Naive thymus-derived CD4-positive, alpha-beta T cell (primary cell): Measurements from ENCODE around the gene EEF2KMT. TPM values are rescaled to one million over a fixed set of nuclear protein-coding genes. Genes with fewer than 3 reads are reported as not detected.
"Not testable (repeated sequence)": the region's sequence is repeated elsewhere in the genome, so short reads cannot be mapped to it uniquely, and the experiment has no call there.

ENCODE experiments used
- ATAC-seq: fragments of 150-1000 bp; cut with Tn5 transposase; 2 replicates; pipeline ENCODE4 v1.10.0; 2021; ENCODE audit warnings: mild to moderate bottlenecking, moderate library complexity
- CTCF ChIA-PET: fragments of 350-600 bp; sonication (Branson Sonifier 250); formaldehyde crosslinking; loops from one replicate; lab custom pipeline; 2021; ENCODE audit warnings: antibody characterized with exemption; lab: Charles Lee
- POLR2A ChIA-PET: fragments of 350-600 bp; sonication (Branson Sonifier 250); formaldehyde crosslinking; loops from one replicate; lab custom pipeline; 2021; ENCODE audit warnings: antibody characterized with exemption, inconsistent platforms; lab: Charles Lee
- DNase-seq, 9 donors: peaks; one replicate each; pipeline versions ENCODE4 v3.0.0 to v3.0.0-alpha.2; 2020 to 2022; ENCODE audit warnings: mixed read lengths in 1 of 9
- H3K27ac ChIP-seq: one replicate; pipeline ENCODE4 v1.7.0; 2013; ENCODE audit warnings: mild to moderate bottlenecking, low read depth, low read length, moderate library complexity
- H3K27me3 ChIP-seq, 2 donors: one replicate each; pipeline ENCODE4 v1.7.0; 2013; ENCODE audit warnings: low read length in 2 of 2, mild to moderate bottlenecking in 2 of 2, moderate library complexity in 2 of 2; ENCODE audit not compliant: control insufficient read depth in 2 of 2, insufficient read depth in 2 of 2
- H3K36me3 ChIP-seq, 3 experiments: 1 replicate in 2 of 3; 2 replicates in 1 of 3; pipeline ENCODE4 v1.7.0; 2013; ENCODE audit warnings: low read length in 3 of 3, mild to moderate bottlenecking in 3 of 3, moderate library complexity in 1 of 3; ENCODE audit not compliant: insufficient read depth in 3 of 3, control insufficient read depth in 2 of 3
- H3K4me1 ChIP-seq, 2 donors: one replicate each; pipeline ENCODE4 v1.7.0; 2013; ENCODE audit warnings: low read length in 2 of 2, mild to moderate bottlenecking in 2 of 2, moderate library complexity in 1 of 2; ENCODE audit not compliant: control insufficient read depth in 2 of 2, insufficient read depth in 2 of 2
- H3K4me3 ChIP-seq: 2 replicates; pipeline ENCODE4 v1.7.0; 2013; ENCODE audit warnings: mild to moderate bottlenecking, low read length
- H3K9me3 ChIP-seq, 3 experiments: 1 replicate in 2 of 3; 2 replicates in 1 of 3; pipeline ENCODE4 v1.7.0; 2013; ENCODE audit warnings: low read length in 3 of 3; ENCODE audit not compliant: control insufficient read depth in 2 of 3
- H3K27ac Mint-ChIP-seq, 9 donors: one replicate each; pipeline ENCODE4 v1.8.0; 2020 to 2022; ENCODE audit warnings: mixed read lengths in 9 of 9, mild to moderate bottlenecking in 8 of 9, moderate library complexity in 5 of 9, inconsistent platforms in 2 of 9
- H3K27me3 Mint-ChIP-seq, 5 donors: one replicate each; pipeline ENCODE4 v1.8.0; 2021 to 2022; ENCODE audit warnings: mixed read lengths in 5 of 5, mild to moderate bottlenecking in 1 of 5
- H3K36me3 Mint-ChIP-seq, 5 donors: one replicate each; pipeline ENCODE4 v1.8.0; 2020 to 2022; ENCODE audit warnings: mixed read lengths in 5 of 5, mild to moderate bottlenecking in 3 of 5, inconsistent platforms in 1 of 5
- H3K4me1 Mint-ChIP-seq, 7 donors: one replicate each; pipeline ENCODE4 v1.8.0; 2020 to 2022; ENCODE audit warnings: mixed read lengths in 7 of 7, mild to moderate bottlenecking in 3 of 7, inconsistent platforms in 1 of 7
- H3K4me3 Mint-ChIP-seq, 10 donors: one replicate each; pipeline ENCODE4 v1.8.0; 2020 to 2022; ENCODE audit warnings: mild to moderate bottlenecking in 10 of 10, mixed read lengths in 10 of 10, moderate library complexity in 6 of 10, inconsistent platforms in 2 of 10
- H3K9me3 Mint-ChIP-seq, 11 donors: one replicate each; pipeline ENCODE4 v1.8.0; 2020 to 2022; ENCODE audit warnings: mixed read lengths in 11 of 11, mild to moderate bottlenecking in 4 of 11, inconsistent platforms in 1 of 11, moderate library complexity in 1 of 11
- intact Hi-C, 2 donors: fragments of 100-400 bp; cut with micrococcal nuclease; formaldehyde crosslinking; loops; one replicate each; pipeline ENCODE4 v1.15.1; 2023
- polyA plus RNA-seq, 2 donors: library from polyadenylated mRNA; unstranded; fragments of 300-500 nt; fragmentation: Illumina TruSeq; gene quantifications; one replicate each; pipeline ENCODE4 v1.2.3, GENCODE V29; 2021
- total RNA-seq, 6 experiments: library from RNA in 5 of 6; stranded (reverse) in 5 of 6; gene quantifications; 1 replicate in 5 of 6; 2 replicates in 1 of 6; pipeline ENCODE4 v1.2.3 and lab custom pipeline; 2021 to 2026

Gene EEF2KMT, protein sequence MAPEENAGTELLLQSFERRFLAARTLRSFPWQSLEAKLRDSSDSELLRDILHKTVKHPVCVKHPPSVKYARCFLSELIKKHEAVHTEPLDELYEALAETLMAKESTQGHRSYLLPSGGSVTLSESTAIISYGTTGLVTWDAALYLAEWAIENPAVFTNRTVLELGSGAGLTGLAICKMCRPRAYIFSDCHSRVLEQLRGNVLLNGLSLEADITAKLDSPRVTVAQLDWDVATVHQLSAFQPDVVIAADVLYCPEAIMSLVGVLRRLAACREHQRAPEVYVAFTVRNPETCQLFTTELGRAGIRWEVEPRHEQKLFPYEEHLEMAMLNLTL
- total RNA-seq (10 to 100 TPM in 3 of 5 experiments, 1 to 10 TPM in 2; 5.5 to 14.1 (median 11.3) TPM), polyA plus RNA-seq (10 to 100 TPM; 10.7 to 18.5 TPM), total RNA-seq (lab: John Stamatoyannopoulos, UW) (7.1 reads per million, percentile 30 among the genes with 10 or more reads in this experiment)

GRCh38 chr16:5097470-5098220, at the start of gene EEF2KMT:
TSS of gene EEF2KMT (minus strand) at chr16:5097795. CDS start at chr16:5097739, 56 bp downstream.
- ATAC-seq (peak; percentile 99), DNase-seq (peak in 2 of 9 donors; percentile 89 to 94)
- intact Hi-C loops: loop anchor here (1.0 to 10.0 kb wide), 13 partner anchors 26 to 980 kb away; partner anchors contain the start of genes ALG1 (in 2 of the 2), GLYR1 (in 2 of the 2), NAGPA (in 2 of the 2) and SEC14L5 (in 2 of the 2)
- not testable (repeated sequence) for H3K9me3 Mint-ChIP-seq, H3K9me3 ChIP-seq, H3K36me3 ChIP-seq, H3K27me3 Mint-ChIP-seq, H3K36me3 Mint-ChIP-seq, H3K4me1 ChIP-seq, H3K27me3 ChIP-seq
- peak within 1 kb of the TSS; percentile 88 for H3K27ac ChIP-seq
- Mint-ChIP-seq H3K4me3 (peak within 1 kb of the TSS; percentile 89 to 99 (median 96)), H3K27ac (peak within 1 kb of the TSS; percentile 87 to 99 (median 97)), H3K4me1 (peaks cover 6 to 25% (median 12%) of the 10 kb centered on the region in 7 donors)
- ChIA-PET CTCF (interaction anchor here (0.7 kb wide), 1 partner anchor 22 kb away, joined by 3 read pairs; no protein-coding TSS in a partner anchor), POLR2A (interaction anchor here (0.7 to 1.0 kb wide), 6 partner anchors 9 to 329 kb away, joined by 3 to 5 read pairs (median 4); partner anchors contain the start of gene NAGPA)
- H3K4me3 ChIP-seq: peak within 1 kb of the TSS; percentile 52

DNA sequence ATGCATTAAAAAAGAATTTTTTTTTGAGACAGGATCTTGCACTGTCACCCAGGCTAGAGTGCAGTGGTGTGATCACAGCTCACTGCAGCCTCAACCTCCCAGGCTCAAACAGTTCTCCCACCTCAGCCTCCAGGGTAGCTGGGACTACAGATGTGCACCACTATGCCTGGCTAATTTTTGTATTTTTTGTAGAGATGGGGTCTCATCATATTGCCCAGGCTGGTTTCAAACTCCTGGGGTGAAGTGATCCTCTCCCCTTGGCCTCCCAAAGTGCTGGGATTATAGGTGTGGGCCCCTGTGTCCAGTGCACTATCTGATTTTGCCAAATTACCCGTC, 47.0 kb upstream of the EEF2KMT start:
- H3K36me3 Mint-ChIP-seq, H3K9me3 Mint-ChIP-seq, H3K4me1 ChIP-seq, H3K36me3 ChIP-seq, H3K4me1 Mint-ChIP-seq, H3K4me3 ChIP-seq, H3K27ac ChIP-seq, DNase-seq, H3K9me3 ChIP-seq, H3K27me3 ChIP-seq, POLR2A ChIA-PET, H3K4me3 Mint-ChIP-seq, intact Hi-C loops, ATAC-seq, H3K27ac Mint-ChIP-seq, CTCF ChIA-PET: not testable (repeated sequence)
- peaks cover 0 to 28% (median 13%) of the 10 kb centered on the region in 5 donors for H3K27me3 Mint-ChIP-seq

GRCh38 chr16:5143761-5144620, 46.4 kb upstream of the EEF2KMT start:
- Histone ChIP-seq H3K36me3 (no peaks in the 10 kb centered on the region), H3K9me3 (no peaks in the 10 kb centered on the region), H3K27ac (no peak overlapping the region), H3K27me3 (no peaks in the 10 kb centered on the region), H3K4me3 (no peak overlapping the region), H3K4me1 (no peaks in the 10 kb centered on the region)
- peaks cover 0 to 34% (median 13%) of the 10 kb centered on the region in 5 donors for H3K27me3 Mint-ChIP-seq
- H3K4me1 Mint-ChIP-seq: no peaks in the 10 kb centered on the region
- no peak for ATAC-seq
- CTCF ChIA-PET: no interaction called here
- no peak overlapping the region for H3K4me3 Mint-ChIP-seq
- no peak overlapping the region for H3K27ac Mint-ChIP-seq
- intact Hi-C loops: no loop called here
- peaks cover 0 to 1% (median 0%) of the 10 kb centered on the region in 11 donors for H3K9me3 Mint-ChIP-seq
- POLR2A ChIA-PET: no interaction called here
- H3K36me3 Mint-ChIP-seq: no peaks in the 10 kb centered on the region
- DNase-seq: no peak

- H3K4me3 Mint-ChIP-seq, H3K4me1 ChIP-seq, DNase-seq, CTCF ChIA-PET, H3K9me3 ChIP-seq, H3K9me3 Mint-ChIP-seq, H3K36me3 Mint-ChIP-seq, POLR2A ChIA-PET, H3K4me3 ChIP-seq, H3K4me1 Mint-ChIP-seq, intact Hi-C loops, H3K27me3 ChIP-seq, H3K36me3 ChIP-seq, H3K27ac Mint-ChIP-seq, H3K27ac ChIP-seq, ATAC-seq: not testable (repeated sequence)
- peaks cover under 1 to 45% (median 23%) of the 10 kb centered on the region in 5 donors for H3K27me3 Mint-ChIP-seq
These were observed 42.6 kb upstream of the EEF2KMT start for GRCh38 chr16:5140151-5140550.

DNA sequence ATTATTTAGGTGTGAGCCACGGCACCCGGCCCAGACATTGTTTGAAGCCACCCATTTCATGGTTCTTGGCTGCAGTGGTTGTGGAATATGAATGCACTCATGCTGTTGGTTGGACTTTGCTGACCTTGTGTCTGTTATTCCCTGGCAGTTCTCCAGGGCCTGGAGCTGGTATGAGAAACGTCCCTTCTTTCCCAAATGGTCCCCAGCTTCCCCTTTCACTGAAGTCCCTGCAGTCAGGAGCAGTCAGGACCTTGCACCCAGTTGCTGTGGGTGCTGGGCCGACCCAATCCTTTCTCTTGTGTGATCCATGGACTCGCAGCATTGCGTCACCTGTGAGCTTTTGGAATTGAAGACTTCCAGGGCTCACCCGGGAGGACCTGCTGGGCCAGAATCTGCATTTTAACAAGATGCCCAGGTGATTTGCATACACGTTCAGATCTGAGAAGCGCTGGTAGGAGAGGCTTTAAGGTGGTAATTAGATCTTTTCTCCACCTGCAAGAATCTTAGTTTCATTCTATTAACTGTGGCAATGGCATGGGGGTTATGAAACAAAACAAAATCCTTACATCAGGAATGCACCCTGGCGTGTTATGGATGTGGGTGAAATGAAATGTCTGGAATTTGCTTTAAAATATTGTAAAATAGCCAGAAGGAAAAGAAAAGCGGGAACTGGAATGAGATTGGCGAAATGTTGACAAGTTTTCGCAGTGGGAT, 37.3 kb upstream of the EEF2KMT start:
- H3K27me3 Mint-ChIP-seq: peaks cover 20 to 59% (median 35%) of the 10 kb centered on the region in 5 donors

More for the DNA sequence above, 37.3 kb upstream of the EEF2KMT start:
- DNase-seq, H3K4me3 ChIP-seq, H3K27ac Mint-ChIP-seq, H3K9me3 ChIP-seq, intact Hi-C loops, H3K27ac ChIP-seq, H3K9me3 Mint-ChIP-seq, POLR2A ChIA-PET, CTCF ChIA-PET, H3K4me3 Mint-ChIP-seq, H3K4me1 Mint-ChIP-seq, H3K36me3 ChIP-seq, H3K4me1 ChIP-seq, H3K36me3 Mint-ChIP-seq, H3K27me3 ChIP-seq, ATAC-seq: not testable (repeated sequence)
